HG02970 (cell line): ENCODE measurements around the gene HTR3C.
"Not testable (repeated sequence)": the region's sequence is repeated elsewhere in the genome, so short reads cannot be mapped to it uniquely, and the experiment has no call there.

Experiments used
- ATAC-seq: cut with Tn5 transposase; IDR thresholded peaks from one replicate; pipeline ENCODE4 v1.9.1; 2021; ENCODE audit warnings: mild to moderate bottlenecking, moderate library complexity, moderate number of reproducible peaks; ENCODE audit not compliant: unreplicated experiment, low FRiP score

HTR3C gene

GRCh38 chr3:184052767-184053166 is at the start of gene HTR3C:
HTR3C (plus strand) TSS chr3:184053047; CDS start chr3:184053081, 34 bp downstream.
- no peak for ATAC-seq

DNA sequence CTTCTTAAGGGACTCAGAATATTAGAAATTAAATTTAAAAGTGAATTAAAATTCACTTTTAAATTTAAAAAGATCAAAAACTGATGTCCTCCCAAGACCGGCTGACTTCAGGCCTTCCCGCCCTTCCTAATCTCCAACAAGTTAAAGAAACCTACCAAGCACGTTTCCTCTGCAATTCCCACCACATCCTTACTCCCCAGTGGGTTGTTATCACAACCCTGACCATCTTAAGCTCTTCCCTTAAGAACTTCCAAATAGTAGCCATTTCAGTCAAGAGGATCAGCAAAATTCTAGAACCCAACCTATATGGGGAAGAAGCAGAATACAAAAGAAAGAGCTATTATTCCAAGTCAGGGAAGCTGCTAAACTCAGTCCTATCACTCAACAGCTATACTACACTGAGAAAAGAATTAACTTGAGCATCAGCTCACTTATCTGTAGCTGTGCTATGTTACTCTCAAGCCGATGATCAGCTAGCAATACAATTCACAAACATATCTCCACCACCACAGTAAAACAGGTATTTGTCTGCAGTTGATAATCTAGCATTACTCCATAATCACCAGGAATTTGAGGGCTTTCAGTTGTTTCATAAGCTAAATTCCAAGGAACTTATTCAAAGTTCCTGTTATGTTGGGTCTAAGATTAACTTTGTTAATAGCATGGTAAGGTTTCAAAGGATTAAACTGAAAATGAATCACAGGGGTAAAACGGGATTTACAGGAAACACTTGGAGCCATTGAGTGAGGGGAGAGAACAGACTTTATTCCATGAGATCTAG is 49.5 kb upstream of the HTR3C start:
- no peak for ATAC-seq

DNA sequence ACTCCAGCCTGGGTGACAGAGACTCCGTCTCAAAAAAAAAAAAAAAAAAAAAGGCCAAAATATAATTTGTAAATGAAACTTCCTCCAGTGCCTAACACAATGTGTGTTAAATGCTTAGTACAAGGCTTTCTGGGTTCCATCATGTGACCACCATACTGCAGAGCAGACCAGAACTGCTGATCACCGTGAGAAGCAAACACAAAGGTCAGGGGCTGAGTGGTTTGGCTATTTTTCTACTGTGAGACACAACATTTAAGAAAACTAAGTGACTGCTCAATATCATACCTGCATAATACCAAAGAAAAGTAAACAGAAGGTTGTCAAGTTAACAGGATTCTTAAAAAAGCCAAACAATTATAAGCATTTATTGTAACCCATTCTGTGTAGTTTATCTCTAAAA is 48.4 kb upstream of the HTR3C start:
- ATAC-seq = no peak

DNA sequence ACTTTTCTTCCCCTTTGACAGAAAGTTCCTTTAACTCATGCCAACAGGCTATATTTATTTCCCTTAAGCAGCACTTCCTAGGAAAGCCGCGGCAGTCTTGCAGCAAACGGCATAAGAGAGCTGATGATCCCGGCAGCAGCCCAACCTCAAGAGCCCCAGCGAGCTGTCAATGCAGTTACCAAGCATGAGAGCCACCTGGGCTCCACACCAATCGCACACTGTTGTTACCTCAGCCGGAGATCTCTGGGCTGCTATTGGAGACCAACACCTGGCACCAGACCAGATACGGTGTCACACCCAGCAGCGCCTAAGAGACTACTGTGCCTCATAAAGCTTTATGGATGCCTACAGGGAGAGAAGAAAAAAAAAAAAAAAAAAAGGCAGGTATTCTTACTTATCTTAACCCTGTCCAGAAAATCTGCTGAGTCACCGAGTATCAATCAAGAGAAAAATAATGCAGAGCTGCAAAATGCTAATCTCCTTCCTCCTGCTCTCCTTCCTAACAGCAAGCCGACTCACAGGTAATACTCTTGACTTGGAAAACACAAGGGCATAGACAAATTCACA is 46.8 kb upstream of the HTR3C start:
- ATAC-seq = no peak

DNA sequence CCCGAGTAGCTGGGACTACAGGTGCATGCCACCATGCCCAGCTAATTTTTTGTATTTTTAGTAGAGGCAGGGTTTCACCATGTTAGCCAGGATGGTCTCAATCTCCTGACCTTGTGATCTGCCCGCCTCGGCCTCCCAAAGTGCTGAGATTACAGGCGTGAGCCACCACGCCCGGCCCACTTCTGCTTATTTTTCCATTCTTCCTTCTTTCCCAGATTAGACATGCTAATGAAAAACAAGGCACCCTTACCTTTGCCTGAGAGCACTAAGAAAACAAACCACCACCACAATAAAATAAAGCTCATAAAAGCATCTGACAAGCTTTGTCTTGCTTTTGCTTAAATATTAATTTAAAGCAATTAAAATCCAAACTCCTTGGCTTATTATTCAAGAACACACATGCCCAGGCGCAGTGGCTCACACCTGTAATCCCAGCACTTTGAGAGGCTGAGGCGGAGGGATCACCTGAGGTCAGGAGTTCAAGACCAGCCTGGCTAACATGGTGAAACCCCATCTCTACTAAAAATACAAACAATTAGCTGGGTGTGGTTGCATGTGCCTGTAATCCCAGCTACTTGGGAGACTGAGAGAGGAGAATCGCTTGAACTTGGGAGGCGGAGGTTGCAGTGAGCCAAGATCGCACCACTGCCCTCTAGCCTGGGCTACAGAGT is 45.6 kb upstream of the HTR3C start:
- ATAC-seq = not testable (repeated sequence)

DNA sequence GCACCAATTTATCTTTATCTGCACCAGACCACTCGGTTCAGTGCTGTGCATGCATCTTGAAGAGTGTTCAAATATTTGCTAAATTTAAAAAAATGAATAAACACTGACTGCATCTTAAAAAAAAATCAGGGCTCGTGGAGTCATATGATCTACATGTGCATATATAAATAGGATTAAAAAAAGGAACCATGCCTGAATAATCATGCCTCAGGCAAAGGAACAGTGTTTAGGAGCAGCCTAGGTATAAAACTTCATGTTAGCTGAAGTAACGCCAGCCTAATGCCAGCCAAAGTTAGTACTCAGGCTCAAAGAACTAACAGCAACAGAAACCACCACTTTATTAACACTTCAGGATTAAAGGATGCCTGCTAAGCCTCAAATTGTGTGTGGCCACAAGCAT is 44.7 kb upstream of the HTR3C start:
- no peak for ATAC-seq

GRCh38 chr3:184011230-184011876 is 41.5 kb upstream of the HTR3C start:
- no peak for ATAC-seq

GRCh38 chr3:184011937-184012889 is 40.6 kb upstream of the HTR3C start:
- no peak for ATAC-seq

DNA sequence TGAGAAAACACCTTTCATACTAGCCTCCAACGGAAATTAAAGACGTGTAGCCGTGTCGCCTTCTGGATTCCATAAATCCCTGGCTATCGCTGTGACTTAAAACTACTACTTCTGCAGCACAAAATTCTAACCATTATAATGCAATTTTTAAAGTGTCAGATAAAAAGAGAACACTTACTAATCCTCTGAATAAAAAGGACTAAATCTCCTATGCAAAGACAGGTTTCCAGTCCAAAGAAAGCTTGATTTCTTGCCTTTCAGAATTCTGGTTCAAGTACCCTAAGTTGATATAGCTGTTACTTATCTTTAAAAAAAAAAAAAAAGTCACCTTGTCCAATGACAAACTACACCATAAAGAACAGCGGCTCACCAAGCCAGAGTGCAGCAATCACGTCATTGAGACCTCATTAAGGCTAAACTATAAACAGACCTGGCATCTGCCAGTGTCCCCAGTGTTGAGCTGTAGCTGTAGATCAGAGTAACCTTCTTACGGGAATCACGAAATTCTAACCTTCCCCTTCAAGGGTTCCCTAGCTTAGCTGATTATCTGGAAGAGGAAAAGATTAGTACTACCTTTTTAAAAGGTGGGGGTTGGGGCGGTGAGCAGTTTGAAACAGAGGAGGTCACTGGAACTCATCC is 37.3 kb upstream of the HTR3C start:
- no peak for ATAC-seq

DNA sequence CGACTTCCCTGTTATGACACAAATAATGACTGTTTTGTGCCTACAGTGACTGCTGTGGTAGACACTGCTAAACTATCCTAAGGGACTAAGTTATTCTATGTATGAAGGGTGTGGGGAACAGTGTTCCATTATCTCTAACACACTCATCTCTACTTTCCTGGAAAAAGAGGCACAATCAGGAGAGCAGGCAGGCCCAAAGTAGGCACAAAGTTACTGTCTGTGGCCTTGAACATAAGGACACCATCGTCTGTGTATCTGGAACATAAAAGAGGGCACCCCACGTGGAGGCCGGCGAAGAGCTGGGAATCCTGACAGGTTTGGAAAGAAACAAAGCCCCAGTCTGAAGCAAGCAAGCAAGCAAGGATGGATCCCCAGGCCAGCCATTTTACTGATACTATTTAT is 36.7 kb upstream of the HTR3C start:
- no peak for ATAC-seq

GRCh38 chr3:184016811-184017671 is 35.8 kb upstream of the HTR3C start:
- ATAC-seq = peak; percentile 72

GRCh38 chr3:184017672-184018423 is 35.0 kb upstream of the HTR3C start, which contains the start of gene ABCC5:
ABCC5 (minus strand) TSS chr3:184017884; CDS start chr3:184014392, 3,492 bp downstream.
- peak; percentile 93 for ATAC-seq

GRCh38 chr3:184018424-184018973 is 34.3 kb upstream of the HTR3C start:
- ATAC-seq = no peak

DNA sequence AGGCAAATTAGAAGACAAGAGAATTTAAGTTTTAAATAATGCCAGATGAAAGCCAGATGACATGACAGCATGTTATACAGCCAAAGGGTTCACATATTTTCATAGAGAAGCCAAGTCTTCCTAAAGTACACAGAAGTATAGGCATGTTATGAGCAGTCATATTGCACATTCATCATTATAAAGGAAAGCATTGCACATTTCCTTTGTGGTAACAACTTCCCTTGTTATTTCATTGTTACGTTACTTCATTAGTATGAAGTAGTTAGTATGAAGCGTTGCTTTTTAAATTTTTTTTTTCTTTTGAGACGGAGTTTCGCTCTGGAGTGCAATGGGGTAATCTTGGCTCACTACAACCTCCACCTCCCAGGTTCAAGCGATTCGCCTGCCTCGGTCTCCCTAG is 30.5 kb upstream of the HTR3C start:
- no peak for ATAC-seq

DNA sequence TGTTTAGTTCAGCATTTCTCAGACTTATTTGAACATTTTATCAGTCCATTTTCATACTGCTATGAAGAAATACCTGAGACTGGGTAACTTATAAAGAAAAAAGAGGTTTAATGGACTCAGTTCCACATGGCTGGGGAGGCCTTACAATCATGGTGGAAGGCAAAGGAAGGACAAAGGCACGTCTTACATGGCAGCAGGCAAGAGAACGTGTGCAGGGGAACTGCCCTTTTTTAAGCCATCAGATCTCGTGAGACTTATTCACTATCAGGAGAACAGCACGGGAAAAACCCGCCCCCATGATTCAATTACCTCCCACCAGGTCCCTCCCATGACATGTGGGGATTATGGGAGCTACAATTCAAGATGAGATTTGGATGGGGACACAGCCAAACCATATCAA is 27.6 kb upstream of the HTR3C start:
- not testable (repeated sequence) for ATAC-seq

GRCh38 chr3:184028275-184028890 is 24.5 kb upstream of the HTR3C start:
- not testable (repeated sequence) for ATAC-seq

- no peak for ATAC-seq
Observed at GRCh38 chr3:184029443-184029842, 23.4 kb upstream of the HTR3C start.
